GM10248 (cell line): ENCODE data around the gene MAP3K19.

Experiments
- CTCF ChIA-PET: fragments of 300-600 bp; sonication (Branson Sonifier 250); formaldehyde crosslinking; extraction: SDS; loops from one replicate; lab custom pipeline; 2021; ENCODE audit warnings: antibody characterized with exemption; lab: Yijun Ruan, JAX
- POLR2A ChIA-PET: fragments of 350-650 bp; sonication (Branson Sonifier 250); formaldehyde crosslinking; extraction: SDS; loops from one replicate; lab custom pipeline; 2020; ENCODE audit warnings: antibody characterized with exemption; lab: Yijun Ruan, JAX
- DNase-seq: peaks from one replicate; pipeline ENCODE4 v3.0.0; 2012; ENCODE audit errors: extremely low spot score
- TF ChIP-seq, protein P1 (sequence below): IDR thresholded peaks from 2 replicates; pipeline ENCODE4 v1.5.1; 2012; ENCODE audit warnings: mild to moderate bottlenecking, low read depth; ENCODE audit errors: extremely low read depth, missing control alignments, control extremely low read depth

MAP3K19 gene

DNA sequence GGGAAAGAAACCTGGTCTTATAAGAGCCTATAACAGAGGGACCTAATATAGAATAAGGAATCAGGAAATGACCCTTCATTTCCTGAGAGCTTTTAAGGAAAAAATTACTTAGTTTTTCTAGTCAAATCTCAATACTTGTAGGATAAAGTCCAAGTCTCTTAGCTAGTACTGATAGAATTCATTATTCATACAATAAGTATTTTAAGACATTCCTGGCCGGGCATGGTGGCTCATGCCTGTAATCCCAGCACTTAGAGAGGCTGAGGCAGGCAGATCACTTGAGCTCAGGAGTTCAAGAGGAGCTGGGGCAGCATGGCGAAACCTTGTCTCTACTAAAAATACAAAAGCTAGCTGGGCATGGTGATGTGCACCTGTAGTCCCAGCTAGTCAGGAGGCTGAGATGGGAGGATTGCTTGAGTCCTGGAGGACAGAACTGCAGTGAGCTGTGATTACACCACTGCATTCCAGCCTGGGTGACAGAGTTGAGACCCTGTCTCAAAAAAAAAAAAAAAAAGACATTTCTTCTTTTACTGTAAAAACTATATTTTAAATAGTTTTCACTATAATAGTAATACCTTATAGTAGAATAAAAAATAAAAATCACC is 8.0 kb upstream of the MAP3K19 start:
- CTCF ChIA-PET: interaction anchor here (1.1 to 2.2 kb wide), 4 partner anchors 8 to 51 kb away, joined by 3 to 7 read pairs (median 4); no protein-coding TSS in a partner anchor
- DNase-seq: no peak
- TF ChIP-seq, protein P1, sequence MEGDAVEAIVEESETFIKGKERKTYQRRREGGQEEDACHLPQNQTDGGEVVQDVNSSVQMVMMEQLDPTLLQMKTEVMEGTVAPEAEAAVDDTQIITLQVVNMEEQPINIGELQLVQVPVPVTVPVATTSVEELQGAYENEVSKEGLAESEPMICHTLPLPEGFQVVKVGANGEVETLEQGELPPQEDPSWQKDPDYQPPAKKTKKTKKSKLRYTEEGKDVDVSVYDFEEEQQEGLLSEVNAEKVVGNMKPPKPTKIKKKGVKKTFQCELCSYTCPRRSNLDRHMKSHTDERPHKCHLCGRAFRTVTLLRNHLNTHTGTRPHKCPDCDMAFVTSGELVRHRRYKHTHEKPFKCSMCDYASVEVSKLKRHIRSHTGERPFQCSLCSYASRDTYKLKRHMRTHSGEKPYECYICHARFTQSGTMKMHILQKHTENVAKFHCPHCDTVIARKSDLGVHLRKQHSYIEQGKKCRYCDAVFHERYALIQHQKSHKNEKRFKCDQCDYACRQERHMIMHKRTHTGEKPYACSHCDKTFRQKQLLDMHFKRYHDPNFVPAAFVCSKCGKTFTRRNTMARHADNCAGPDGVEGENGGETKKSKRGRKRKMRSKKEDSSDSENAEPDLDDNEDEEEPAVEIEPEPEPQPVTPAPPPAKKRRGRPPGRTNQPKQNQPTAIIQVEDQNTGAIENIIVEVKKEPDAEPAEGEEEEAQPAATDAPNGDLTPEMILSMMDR: no peak
- POLR2A ChIA-PET: interaction anchor here (0.7 kb wide), 1 partner anchor 15 kb away, joined by 3 read pairs; no protein-coding TSS in a partner anchor

DNA sequence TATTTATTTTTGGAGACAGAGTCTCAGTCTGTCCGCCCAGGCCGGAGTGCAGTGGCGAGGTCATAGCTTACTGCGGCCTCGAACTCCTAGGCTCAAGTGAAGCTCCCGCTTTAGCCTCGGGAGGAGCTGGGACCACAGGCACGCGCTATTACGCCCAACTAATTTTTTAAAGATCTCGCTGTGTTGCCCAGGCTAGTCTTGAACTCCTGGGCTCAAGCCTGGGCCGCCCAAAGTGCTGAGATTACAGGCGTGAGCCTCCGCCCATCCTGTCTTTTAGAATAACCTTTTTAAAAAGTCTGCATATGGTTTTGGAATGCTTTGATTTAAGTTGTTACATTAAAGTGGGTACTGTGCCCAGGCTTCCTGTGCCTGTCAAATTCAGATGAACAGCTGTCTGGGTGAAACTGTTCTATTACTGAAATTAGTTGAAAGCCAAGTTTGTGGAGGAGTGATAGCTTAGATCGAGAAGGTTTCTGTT is 5.8 kb upstream of the MAP3K19 start:
- TF ChIP-seq, protein P1: no peak
- peak; percentile 33 for DNase-seq
- POLR2A ChIA-PET: interaction anchor here (0.6 kb wide), 1 partner anchor 465 kb away, joined by 3 read pairs; no protein-coding TSS in a partner anchor
- CTCF ChIA-PET: interaction anchor here (1.0 to 1.8 kb wide), 4 partner anchors 11 to 49 kb away, joined by 3 to 4 read pairs (median 4); no protein-coding TSS in a partner anchor

DNA sequence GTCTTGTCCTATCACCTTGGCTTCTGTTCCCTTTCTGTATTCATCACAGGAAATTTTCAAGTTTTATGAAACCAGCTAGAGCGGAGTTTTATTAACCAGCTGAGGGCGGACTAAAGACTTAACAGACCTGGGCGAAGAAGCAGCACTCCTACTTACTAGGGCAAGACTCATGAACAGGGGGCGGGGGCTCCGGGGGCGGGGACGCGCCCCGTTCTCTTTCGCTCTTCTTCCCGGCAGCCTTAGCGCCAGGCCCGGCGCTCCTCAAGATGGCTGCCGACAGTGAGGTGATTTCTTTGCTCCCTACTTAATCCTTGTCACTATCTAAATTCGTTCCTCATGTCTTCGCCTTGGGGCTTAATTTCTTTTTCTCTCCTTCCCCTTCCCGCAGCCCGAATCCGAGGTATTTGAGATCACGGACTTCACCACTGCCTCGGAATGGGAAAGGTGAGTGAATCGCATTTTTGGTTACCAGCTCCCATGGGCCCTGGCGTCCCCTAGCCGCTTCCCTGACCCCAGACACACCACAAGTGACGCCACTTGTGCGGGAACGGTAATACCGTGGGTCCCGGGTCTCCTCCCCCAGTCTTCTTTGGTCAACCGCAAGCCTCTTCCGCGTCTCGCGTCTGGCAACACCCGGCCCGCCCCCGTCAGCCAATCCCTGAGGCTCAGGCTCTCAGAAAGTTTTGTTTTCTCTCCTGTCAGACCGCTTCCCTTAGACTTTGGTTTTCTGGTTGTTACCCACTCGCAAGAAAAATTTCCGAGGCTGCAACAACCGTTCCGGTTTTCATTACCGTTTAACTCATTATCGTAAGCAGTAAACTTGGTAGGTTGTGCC is 5.0 kb upstream of the MAP3K19 start, which contains the start of gene RAB3GAP1:
RAB3GAP1 (plus strand) TSS at position 251 of the 835 bp plus-strand sequence; CDS start at position 267, 16 bp downstream.
- ChIA-PET POLR2A (interaction anchor here (0.7 kb wide), 1 partner anchor 1299 kb away, joined by 5 read pairs; no protein-coding TSS in a partner anchor), CTCF (interaction anchor here (1.0 to 1.8 kb wide), 8 partner anchors 9 to 658 kb away, joined by 3 to 4 read pairs (median 3); no protein-coding TSS in a partner anchor)
- peak; percentile 92 for DNase-seq
- TF ChIP-seq, protein P1: no peak

DNA sequence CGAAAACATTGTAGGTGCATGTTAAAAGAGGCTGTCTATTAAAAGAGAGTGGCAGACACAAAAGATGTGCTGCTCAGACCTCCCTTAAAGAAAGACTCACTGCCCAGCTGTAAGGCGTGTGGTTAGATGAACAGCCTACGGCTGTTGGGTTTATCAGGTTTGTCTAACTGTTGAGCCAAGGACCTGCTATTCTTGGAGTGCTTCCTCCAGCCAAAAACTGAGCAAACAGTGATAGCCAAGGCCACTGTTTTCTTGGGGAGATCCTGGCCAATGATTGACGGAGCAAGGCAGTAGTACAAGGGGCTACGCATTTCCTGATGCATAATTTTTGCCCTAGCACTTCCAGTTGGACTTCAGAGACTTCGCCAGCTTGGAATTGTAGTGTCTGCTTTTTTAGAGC is 3.4 kb upstream of the MAP3K19 start:
- ChIA-PET CTCF (interaction anchor here (1.2 to 2.1 kb wide), 4 partner anchors 8 to 659 kb away, joined by 3 to 5 read pairs (median 3); no protein-coding TSS in a partner anchor), POLR2A (no interaction called here)
- TF ChIP-seq, protein P1: no peak
- no peak for DNase-seq

DNA sequence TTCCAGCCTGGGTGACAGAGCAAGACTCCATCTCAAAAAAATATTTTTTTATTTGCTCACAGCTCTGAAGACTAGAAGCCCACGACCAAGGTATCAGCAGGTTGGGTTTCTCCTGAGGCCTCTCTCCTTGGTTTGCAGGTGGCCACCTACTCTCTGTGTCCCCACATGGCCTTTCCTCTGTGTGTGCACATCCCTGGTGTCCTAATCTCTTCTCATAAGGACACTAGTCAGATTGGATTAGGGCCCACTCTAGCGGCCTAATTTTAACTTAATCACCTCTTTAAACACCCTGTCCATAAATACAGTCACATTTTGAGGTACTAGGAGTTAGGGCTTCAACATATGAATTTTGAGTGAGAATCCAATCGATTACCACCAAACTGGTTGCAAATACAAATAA is 2.9 kb upstream of the MAP3K19 start:
- TF ChIP-seq, protein P1: no peak
- CTCF ChIA-PET: interaction anchor here (1.6 to 2.1 kb wide), 2 partner anchors 8 to 9 kb away, joined by 3 to 5 read pairs; no protein-coding TSS in a partner anchor
- POLR2A ChIA-PET: no interaction called here
- DNase-seq: no peak

DNA sequence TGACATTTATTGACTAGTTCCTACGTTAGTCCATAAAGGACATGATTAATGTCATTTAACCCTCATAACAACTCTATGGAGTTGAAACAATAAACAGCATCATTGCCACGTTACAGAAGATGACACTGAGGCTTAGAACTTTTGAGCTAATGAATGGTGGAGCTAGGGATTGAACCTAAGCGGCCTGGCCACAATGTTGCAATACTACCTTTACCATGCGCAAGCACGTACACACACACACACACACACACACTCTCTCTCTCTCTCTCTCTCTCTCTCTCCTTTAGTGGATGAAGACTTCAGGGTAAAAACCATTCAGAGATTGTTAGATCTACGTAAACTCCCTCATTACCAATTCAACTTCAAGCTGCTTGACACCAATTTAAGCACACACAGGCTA is 875 bp upstream of the MAP3K19 start:
- TF ChIP-seq, protein P1: no peak
- ChIA-PET CTCF (interaction anchor here (1.0 to 1.7 kb wide), 3 partner anchors 11 to 43 kb away, joined by 3 to 6 read pairs (median 3); no protein-coding TSS in a partner anchor), POLR2A (interaction anchor here (0.6 kb wide), 1 partner anchor 9 kb away, joined by 3 read pairs; no protein-coding TSS in a partner anchor)
- no peak for DNase-seq
